Mesendoderm (in vitro differentiated cells): Measurements from ENCODE around the gene PPP4R4.

Experiments
- DNase-seq: peaks from one replicate; pipeline ENCODE4 v3.0.0; 2013
- H2AK5ac ChIP-seq: 2 replicates; pipeline ENCODE4 v1.6.1; 2013; ENCODE audit warnings: low read length, inconsistent platforms
- H2BK120ac ChIP-seq: 2 replicates; pipeline ENCODE4 v1.6.1; 2013; ENCODE audit warnings: low read depth, mild to moderate bottlenecking, low read length, moderate library complexity, mixed read lengths
- H2BK15ac ChIP-seq: replicated peaks from 2 replicates; pipeline ENCODE4 v1.6.1; 2013; ENCODE audit warnings: low read depth, mild to moderate bottlenecking, moderate library complexity
- H2BK5ac ChIP-seq: 2 replicates; pipeline ENCODE4 v1.6.1; 2013; ENCODE audit warnings: low read length, inconsistent platforms
- H3K18ac ChIP-seq: 2 replicates; pipeline ENCODE4 v1.6.1; 2013; ENCODE audit warnings: mild to moderate bottlenecking, low read length, mixed read lengths
- H3K23ac ChIP-seq: one replicate; pipeline ENCODE4 v1.6.1; 2013; ENCODE audit warnings: low read length
- H3K27ac ChIP-seq: 2 replicates; pipeline ENCODE4 v1.5.1; 2013; ENCODE audit warnings: low read depth, mild to moderate bottlenecking, inconsistent platforms, low read length, moderate library complexity
- H3K27me3 ChIP-seq: 2 replicates; pipeline ENCODE4 v1.6.1; 2013; ENCODE audit warnings: low read length, control low read depth, mild to moderate bottlenecking, inconsistent platforms; ENCODE audit not compliant: insufficient read depth, poor library complexity
- H3K36me3 ChIP-seq: 2 replicates; pipeline ENCODE4 v1.6.1; 2013; ENCODE audit warnings: low read length, inconsistent platforms; ENCODE audit not compliant: control insufficient read depth, insufficient read depth
- H3K4ac ChIP-seq: one replicate; pipeline ENCODE4 v1.6.1; 2013; ENCODE audit warnings: low read depth, mild to moderate bottlenecking, low read length, moderate library complexity
- H3K4me1 ChIP-seq: 2 replicates; pipeline ENCODE4 v1.6.1; 2013; ENCODE audit warnings: low read depth, low read length, inconsistent platforms; ENCODE audit not compliant: control insufficient read depth
- H3K4me2 ChIP-seq: 2 replicates; pipeline ENCODE4 v1.6.1; 2013; ENCODE audit warnings: low read length
- H3K4me3 ChIP-seq: 2 replicates; pipeline ENCODE4 v1.5.1; 2013; ENCODE audit warnings: mild to moderate bottlenecking, low read length
- H3K56ac ChIP-seq: one replicate; pipeline ENCODE4 v1.6.1; 2013; ENCODE audit warnings: low read length
- H3K79me1 ChIP-seq: 2 replicates; pipeline ENCODE4 v1.6.1; 2013; ENCODE audit warnings: low read length, inconsistent platforms
- H3K79me2 ChIP-seq: 2 replicates; pipeline ENCODE4 v1.6.1; 2013; ENCODE audit warnings: mild to moderate bottlenecking, low read length; ENCODE audit not compliant: control insufficient read depth, insufficient read depth
- H3K9ac ChIP-seq: 2 replicates; pipeline ENCODE4 v1.6.1; 2013; ENCODE audit warnings: low read length, inconsistent platforms
- H4K5ac ChIP-seq: one replicate; pipeline ENCODE4 v1.6.1; 2013; ENCODE audit warnings: low read length
- H4K8ac ChIP-seq: one replicate; pipeline ENCODE4 v1.6.1; 2013; ENCODE audit warnings: low read depth, mild to moderate bottlenecking, control low read depth, low read length, moderate library complexity
- WGBS: extraction: QIAGEN DNeasy Blood & Tissue Kit; methylation state at CpG from one replicate; pipeline ENCODE4 v1.1.7; 2013; ENCODE audit warnings: low lambda C conversion rate, missing lambda C conversion rate; ENCODE audit not compliant: insufficient coverage; ENCODE audit errors: extremely low coverage; 5-methylcytosine and 5-hydroxymethylcytosine counted together

PPP4R4 gene

GRCh38 chr14:94316692-94317091, 142.6 kb downstream of the PPP4R4 start:
- Histone ChIP-seq H3K36me3 (no peaks in the 10 kb centered on the region), H3K23ac (no peak overlapping the region), H3K4me3 (no peak overlapping the region), H3K18ac (no peak overlapping the region), H3K27me3 (no peaks in the 10 kb centered on the region), H3K27ac (no peak overlapping the region), H3K4me1 (no peaks in the 10 kb centered on the region), H3K4ac (no peak overlapping the region), H3K4me2 (no peak overlapping the region), H4K5ac (no peak overlapping the region), H2BK5ac (no peak overlapping the region), H2BK120ac (no peak overlapping the region), H3K79me1 (no peaks in the 10 kb centered on the region), H3K9ac (no peak overlapping the region), H4K8ac (no peak overlapping the region), H3K56ac (no peak overlapping the region), H2AK5ac (no peak overlapping the region), H3K79me2 (no peaks in the 10 kb centered on the region), H2BK15ac (no peak overlapping the region)
- no CpG with 5 or more reads among the region's 1 CpG for WGBS
- DNase-seq, result no peak

DNA sequence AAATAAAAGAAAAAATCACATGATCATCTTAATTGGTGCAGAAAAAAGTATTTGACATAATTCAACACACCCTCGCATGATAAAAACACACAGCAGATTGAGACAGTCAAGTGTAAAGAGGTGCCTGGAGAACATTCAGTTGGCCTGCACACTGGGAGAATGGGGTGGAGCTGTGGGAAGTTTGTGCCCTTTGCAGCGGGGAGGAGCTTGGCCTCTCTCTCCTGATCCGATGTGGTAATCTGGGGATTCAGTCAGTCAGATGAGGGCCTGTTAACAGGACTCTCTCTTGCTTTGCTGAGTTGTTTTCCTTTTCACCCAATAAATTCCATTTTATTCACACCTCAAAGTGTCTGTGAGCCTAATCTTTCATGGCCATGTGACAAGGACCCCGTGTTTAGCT, 143.1 kb downstream of the PPP4R4 start:
- no peak overlapping the region for H2BK120ac ChIP-seq
- H3K4me3 ChIP-seq, result no peak overlapping the region
- H3K4ac ChIP-seq, result no peak overlapping the region
- WGBS, result no CpG with 5 or more reads among the region's 4 CpGs
- no peaks in the 10 kb centered on the region for H3K36me3 ChIP-seq
- H3K79me1 ChIP-seq, result no peaks in the 10 kb centered on the region
- H2BK15ac ChIP-seq, result no peak overlapping the region
- H4K5ac ChIP-seq, result no peak overlapping the region
- H2AK5ac ChIP-seq, result no peak overlapping the region
- H3K9ac ChIP-seq, result no peak overlapping the region
- H3K79me2 ChIP-seq, result no peaks in the 10 kb centered on the region
- H3K18ac ChIP-seq, result no peak overlapping the region
- H4K8ac ChIP-seq, result no peak overlapping the region
- no peaks in the 10 kb centered on the region for H3K27me3 ChIP-seq
- H3K4me2 ChIP-seq, result no peak overlapping the region
- no peak overlapping the region for H3K27ac ChIP-seq
- no peaks in the 10 kb centered on the region for H3K4me1 ChIP-seq
- no peak overlapping the region for H3K23ac ChIP-seq
- no peak overlapping the region for H2BK5ac ChIP-seq
- peak; percentile 8 for DNase-seq
- no peak overlapping the region for H3K56ac ChIP-seq

DNA sequence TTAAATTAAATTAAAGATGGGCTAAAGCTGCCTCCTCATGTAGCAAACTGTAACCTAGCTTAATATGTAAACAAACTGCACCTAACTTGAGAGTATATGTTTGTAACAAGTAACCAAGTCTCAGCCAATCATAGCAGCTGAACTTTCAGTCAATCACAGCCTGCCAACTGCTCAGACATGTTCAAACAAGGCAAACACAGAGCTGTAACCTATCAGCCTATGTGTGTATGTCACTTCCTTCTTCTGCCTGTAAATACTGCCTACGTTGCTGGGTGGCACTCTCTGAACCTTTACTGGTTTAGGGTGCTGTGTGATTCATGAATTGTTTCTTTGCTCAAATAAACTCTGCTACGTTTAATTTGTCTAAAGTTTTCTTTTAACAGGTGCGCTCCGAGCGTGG, 146.1 kb downstream of the PPP4R4 start:
- no CpG with 5 or more reads among the region's 5 CpGs for WGBS
- H3K56ac ChIP-seq, result no peak overlapping the region
- no peak overlapping the region for H2BK15ac ChIP-seq
- H3K4me1 ChIP-seq, result peaks cover 2% of the 10 kb centered on the region
- no peak overlapping the region for H3K27ac ChIP-seq
- H2BK5ac ChIP-seq, result no peak overlapping the region
- no peaks in the 10 kb centered on the region for H3K79me1 ChIP-seq
- H4K5ac ChIP-seq, result no peak overlapping the region
- H3K36me3 ChIP-seq, result no peaks in the 10 kb centered on the region
- no peak overlapping the region for H4K8ac ChIP-seq
- no peaks in the 10 kb centered on the region for H3K27me3 ChIP-seq
- H3K23ac ChIP-seq, result no peak overlapping the region
- no peak overlapping the region for H3K9ac ChIP-seq
- no peak for DNase-seq
- H3K79me2 ChIP-seq, result no peaks in the 10 kb centered on the region
- H2BK120ac ChIP-seq, result no peak overlapping the region
- H3K4ac ChIP-seq, result no peak overlapping the region
- no peak overlapping the region for H3K4me3 ChIP-seq
- no peak overlapping the region for H3K4me2 ChIP-seq
- no peak overlapping the region for H3K18ac ChIP-seq
- no peak overlapping the region for H2AK5ac ChIP-seq

GRCh38 chr14:94321421-94322271, 147.5 kb downstream of the PPP4R4 start:
- H2BK15ac ChIP-seq, result no peak overlapping the region
- H3K4me1 ChIP-seq, result peaks cover 2% of the 10 kb centered on the region
- H3K4me3 ChIP-seq, result no peak overlapping the region
- no peak overlapping the region for H3K23ac ChIP-seq
- H3K18ac ChIP-seq, result no peak overlapping the region
- no peak overlapping the region for H2BK5ac ChIP-seq
- no peak overlapping the region for H4K8ac ChIP-seq
- H3K56ac ChIP-seq, result no peak overlapping the region
- no CpG with 5 or more reads among the region's 5 CpGs for WGBS
- no peak overlapping the region for H3K4me2 ChIP-seq
- no peak for DNase-seq
- H4K5ac ChIP-seq, result no peak overlapping the region
- no peaks in the 10 kb centered on the region for H3K79me1 ChIP-seq
- H3K27ac ChIP-seq, result no peak overlapping the region
- no peaks in the 10 kb centered on the region for H3K79me2 ChIP-seq
- no peak overlapping the region for H2AK5ac ChIP-seq
- no peak overlapping the region for H2BK120ac ChIP-seq
- no peaks in the 10 kb centered on the region for H3K27me3 ChIP-seq
- H3K36me3 ChIP-seq, result no peaks in the 10 kb centered on the region
- no peak overlapping the region for H3K4ac ChIP-seq
- no peak overlapping the region for H3K9ac ChIP-seq

DNA sequence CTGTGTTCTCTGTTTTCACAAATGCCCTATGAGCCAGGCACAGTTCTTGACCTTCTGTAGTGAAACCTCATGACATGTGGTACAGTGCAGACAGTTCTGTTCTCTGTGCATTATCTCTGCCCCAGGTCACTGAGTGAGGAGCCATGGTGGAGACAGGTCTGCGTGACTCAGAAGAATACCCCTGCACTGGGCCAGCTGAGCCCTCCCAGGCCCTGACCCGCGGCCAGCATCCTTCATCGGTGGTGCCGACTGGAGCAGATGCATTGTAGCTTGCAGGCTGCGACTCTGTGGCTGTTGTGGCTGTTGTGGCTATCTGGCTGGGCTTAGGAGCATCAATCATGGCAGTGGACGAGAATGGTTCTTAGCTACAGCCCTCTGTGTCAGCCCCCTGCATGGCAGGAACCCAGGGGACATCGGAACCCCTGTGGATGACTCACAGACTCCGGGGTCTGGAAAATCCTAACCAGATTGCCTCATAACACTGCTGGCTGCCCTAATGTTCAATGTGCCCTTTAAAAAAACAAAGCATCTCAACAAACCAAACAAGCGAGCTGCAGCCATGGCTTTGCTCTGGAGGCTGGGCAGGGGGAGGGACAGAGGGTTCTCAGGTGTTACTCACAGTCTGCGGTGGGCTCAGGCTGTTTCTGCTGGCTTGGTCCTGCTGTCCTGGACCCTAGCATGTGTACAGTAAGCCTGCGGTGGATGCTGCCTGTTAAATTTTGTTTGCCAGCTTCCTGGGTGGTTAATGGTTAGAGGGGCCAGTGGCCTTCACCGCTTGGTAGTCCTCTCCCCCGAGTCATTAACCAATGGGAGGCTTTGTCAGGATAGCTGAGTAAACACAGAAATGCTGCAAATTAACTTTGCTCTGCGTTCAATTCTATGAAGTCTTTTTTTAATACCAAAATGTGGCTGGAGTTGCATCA, 148.8 kb downstream of the PPP4R4 start, which contains the start of gene SERPINA6:
TSS of gene SERPINA6 (minus strand) at position 689 of the 923 bp plus-strand sequence. CDS start 8,688 bp downstream, outside the sequence.
- no peak within 1 kb of the TSS for H3K4me3 ChIP-seq
- no peak within 1 kb of the TSS for H3K27ac ChIP-seq
- H3K79me1 ChIP-seq, result no peaks in the 10 kb centered on the region
- H3K4ac ChIP-seq, result no peak within 1 kb of the TSS
- no peak for DNase-seq
- no peaks in the 10 kb centered on the region for H3K27me3 ChIP-seq
- H2BK120ac ChIP-seq, result no peak within 1 kb of the TSS
- H3K4me2 ChIP-seq, result no peak within 1 kb of the TSS
- H4K8ac ChIP-seq, result no peak within 1 kb of the TSS
- no CpG with 5 or more reads among the region's 15 CpGs for WGBS
- H4K5ac ChIP-seq, result no peak within 1 kb of the TSS
- H3K18ac ChIP-seq, result no peak within 1 kb of the TSS
- no peak within 1 kb of the TSS for H2AK5ac ChIP-seq
- no peaks in the 10 kb centered on the region for H3K79me2 ChIP-seq
- peaks cover 2% of the 10 kb centered on the region for H3K4me1 ChIP-seq
- no peak within 1 kb of the TSS for H3K9ac ChIP-seq
- H3K36me3 ChIP-seq, result no peaks in the 10 kb centered on the region
- no peak within 1 kb of the TSS for H3K23ac ChIP-seq
- H2BK15ac ChIP-seq, result no peak within 1 kb of the TSS
- no peak within 1 kb of the TSS for H3K56ac ChIP-seq
- H2BK5ac ChIP-seq, result no peak within 1 kb of the TSS
